Prostate gland (tissue), 2 donors: ENCODE measurements around the gene RAB5IF.

Source experiments
- POLR2A ChIP-seq: fragments of 450-650 bp; IDR thresholded peaks from one replicate; pipeline ENCODE4 v1.6.1; 2016; ENCODE audit warnings: antibody characterized with exemption, mild to moderate bottlenecking
- TF ChIP-seq, protein P1 (sequence below), 4 experiments: fragments of 200-600 bp in 2 of 4; fragments of 450-650 bp in 2 of 4; sonication (generic) in 2 of 4; IDR thresholded peaks; 1 replicate in 3 of 4; 2 replicates in 1 of 4; pipeline ENCODE4 v1.5.1; 2016 to 2019; ENCODE audit warnings: antibody characterized with exemption in 4 of 4, mild to moderate bottlenecking in 2 of 4, moderate library complexity in 2 of 4

DNA sequence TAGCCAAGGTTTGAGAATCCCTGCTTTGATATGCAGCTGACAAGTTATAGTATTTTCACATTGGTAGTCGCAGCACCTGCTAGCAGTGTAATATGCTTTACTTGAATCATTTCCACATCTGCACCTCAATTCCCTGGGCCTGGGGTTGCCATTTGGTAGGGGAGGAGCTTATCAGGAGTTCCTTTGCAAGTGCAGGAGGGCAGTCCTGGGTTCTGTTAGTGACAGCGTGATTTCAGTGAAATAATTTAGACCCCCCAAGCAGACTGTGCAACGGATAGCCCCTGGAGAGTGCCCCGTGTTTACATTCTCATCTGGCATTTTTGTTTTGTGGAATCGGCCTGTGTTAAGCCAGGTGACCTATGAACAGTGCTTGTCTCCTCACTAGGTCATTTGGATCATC, 6.0 kb downstream of the RAB5IF start:
- TF ChIP-seq, protein P1, sequence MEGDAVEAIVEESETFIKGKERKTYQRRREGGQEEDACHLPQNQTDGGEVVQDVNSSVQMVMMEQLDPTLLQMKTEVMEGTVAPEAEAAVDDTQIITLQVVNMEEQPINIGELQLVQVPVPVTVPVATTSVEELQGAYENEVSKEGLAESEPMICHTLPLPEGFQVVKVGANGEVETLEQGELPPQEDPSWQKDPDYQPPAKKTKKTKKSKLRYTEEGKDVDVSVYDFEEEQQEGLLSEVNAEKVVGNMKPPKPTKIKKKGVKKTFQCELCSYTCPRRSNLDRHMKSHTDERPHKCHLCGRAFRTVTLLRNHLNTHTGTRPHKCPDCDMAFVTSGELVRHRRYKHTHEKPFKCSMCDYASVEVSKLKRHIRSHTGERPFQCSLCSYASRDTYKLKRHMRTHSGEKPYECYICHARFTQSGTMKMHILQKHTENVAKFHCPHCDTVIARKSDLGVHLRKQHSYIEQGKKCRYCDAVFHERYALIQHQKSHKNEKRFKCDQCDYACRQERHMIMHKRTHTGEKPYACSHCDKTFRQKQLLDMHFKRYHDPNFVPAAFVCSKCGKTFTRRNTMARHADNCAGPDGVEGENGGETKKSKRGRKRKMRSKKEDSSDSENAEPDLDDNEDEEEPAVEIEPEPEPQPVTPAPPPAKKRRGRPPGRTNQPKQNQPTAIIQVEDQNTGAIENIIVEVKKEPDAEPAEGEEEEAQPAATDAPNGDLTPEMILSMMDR (IDR thresholded peaks at IDR 0.05) = no peak
- TF ChIP-seq POLR2A = no peak
